ENCODE measurements around the gene TBC1D9.

GRCh38 chr4:140693562-140693961, 62.6 kb downstream of the TBC1D9 start:
- TF ChIP-seq GATA2 (IDR thresholded peaks at IDR 0.05; ENCODE audit: low read depth, low read length) (no peak), GATA3 (IDR thresholded peaks at IDR 0.05; ENCODE audit: low read depth, low read length) (no peak)
